Esophagus squamous epithelium (tissue), 5 donors: ENCODE results near the gene ZNF776. TPM values are rescaled to one million over a fixed set of nuclear protein-coding genes. Genes with fewer than 3 reads are reported as not detected.
A peak's percentile ranks its signal among the peaks of the same experiment; 100 is the strongest.

Experiments used
- DNase-seq: peaks from one replicate; lab custom pipeline; 2025; lab: John Stamatoyannopoulos, UW
- H3K27ac ChIP-seq, 4 donors: fragments of 200-600 bp; sonication (generic); one replicate each; pipeline ENCODE4 v1.5.1; 2016 to 2019; ENCODE audit warnings: mild to moderate bottlenecking in 1 of 4
- H3K27me3 ChIP-seq, 4 donors: fragments of 200-600 bp; sonication (generic); 1 replicate in 3 of 4; 2 replicates in 1 of 4; pipeline versions ENCODE4 v1.5.1 to v1.6.0; 2017 to 2021; ENCODE audit warnings: antibody characterized with exemption in 1 of 4
- H3K36me3 ChIP-seq, 3 donors: fragments of 200-600 bp; sonication (generic); one replicate each; pipeline ENCODE4 v1.5.1; 2016 to 2019
- H3K4me1 ChIP-seq, 3 donors: fragments of 200-600 bp; sonication (generic); one replicate each; pipeline ENCODE4 v1.5.1; 2017 to 2019
- H3K4me3 ChIP-seq, 4 donors: fragments of 200-600 bp; sonication (generic); 1 replicate in 3 of 4; 2 replicates in 1 of 4; pipeline ENCODE4 v1.5.1; 2016 to 2019; ENCODE audit warnings: mild to moderate bottlenecking in 2 of 4, moderate library complexity in 1 of 4
- H3K9me3 ChIP-seq, 3 donors: fragments of 200-600 bp; sonication (generic); one replicate each; pipeline ENCODE4 v1.5.1; 2016 to 2019
- POLR2A ChIP-seq, 4 donors: fragments of 450-650 bp; IDR thresholded peaks; one replicate each; pipeline ENCODE4 v1.6.1; 2017; ENCODE audit warnings: antibody characterized with exemption in 4 of 4, mild to moderate bottlenecking in 4 of 4, moderate library complexity in 3 of 4
- WGBS, 2 donors: methylation state at CpG; one replicate each; pipeline ENCODE4 v1.1.5; 2018; 5-methylcytosine and 5-hydroxymethylcytosine counted together
- intact Hi-C: fragments of 100-400 bp; cut with DNase I; formaldehyde crosslinking; loops from one replicate; pipeline ENCODE4 v1.15.0; 2022
- total RNA-seq, 4 donors: library from RNA; depleted of rRNA; stranded (reverse); fragments of >200 nt; gene quantifications; one replicate each; pipeline ENCODE4 v1.1.0, GENCODE V29; 2016
- TF ChIP-seq, protein P1 (sequence below), 6 experiments: fragments of 450-650 bp in 4 of 6; fragments of 200-600 bp in 2 of 6; sonication (generic) in 2 of 6; IDR thresholded peaks; one replicate each; pipeline ENCODE4 v1.5.1; 2016 to 2019; ENCODE audit warnings: antibody characterized with exemption in 6 of 6, mild to moderate bottlenecking in 4 of 6, moderate library complexity in 4 of 6
- donor health status: DM: yes; HTN: yes; CAD: no.

The ZNF776 gene
- total RNA-seq, 4 donors from 2014 or later, result 7.9 to 11.6 (median 8.7) TPM

GRCh38 chr19:57709616-57710015 lies 37.0 kb upstream of the ZNF776 start:
- Histone ChIP-seq H3K4me3 (peak overlapping the region in 3 of 4 donors; percentile 52 to 72 (median 52)), H3K4me1 (peaks cover 0 to 7% (median 0%) of the 10 kb centered on the region in 3 donors), H3K27ac (peak overlapping the region in 2 of 4 donors; percentile 81 to 90), H3K36me3 (peaks cover 0 to 20% (median 0%) of the 10 kb centered on the region in 3 donors), H3K27me3 (no peaks in the 10 kb centered on the region), H3K9me3 (peaks cover 0 to 97% (median 52%) of the 10 kb centered on the region in 3 donors)
- 44 to 80% methylated on average over 11 to 15 of the region's 15 CpGs for WGBS, 2 donors
- intact Hi-C loops, result no loop called here
- DNase-seq, result no peak
- TF ChIP-seq, protein P1, sequence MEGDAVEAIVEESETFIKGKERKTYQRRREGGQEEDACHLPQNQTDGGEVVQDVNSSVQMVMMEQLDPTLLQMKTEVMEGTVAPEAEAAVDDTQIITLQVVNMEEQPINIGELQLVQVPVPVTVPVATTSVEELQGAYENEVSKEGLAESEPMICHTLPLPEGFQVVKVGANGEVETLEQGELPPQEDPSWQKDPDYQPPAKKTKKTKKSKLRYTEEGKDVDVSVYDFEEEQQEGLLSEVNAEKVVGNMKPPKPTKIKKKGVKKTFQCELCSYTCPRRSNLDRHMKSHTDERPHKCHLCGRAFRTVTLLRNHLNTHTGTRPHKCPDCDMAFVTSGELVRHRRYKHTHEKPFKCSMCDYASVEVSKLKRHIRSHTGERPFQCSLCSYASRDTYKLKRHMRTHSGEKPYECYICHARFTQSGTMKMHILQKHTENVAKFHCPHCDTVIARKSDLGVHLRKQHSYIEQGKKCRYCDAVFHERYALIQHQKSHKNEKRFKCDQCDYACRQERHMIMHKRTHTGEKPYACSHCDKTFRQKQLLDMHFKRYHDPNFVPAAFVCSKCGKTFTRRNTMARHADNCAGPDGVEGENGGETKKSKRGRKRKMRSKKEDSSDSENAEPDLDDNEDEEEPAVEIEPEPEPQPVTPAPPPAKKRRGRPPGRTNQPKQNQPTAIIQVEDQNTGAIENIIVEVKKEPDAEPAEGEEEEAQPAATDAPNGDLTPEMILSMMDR (IDR thresholded peaks at IDR 0.05), result no peak
- no peak for TF ChIP-seq POLR2A (IDR thresholded peaks at IDR 0.05)

DNA sequence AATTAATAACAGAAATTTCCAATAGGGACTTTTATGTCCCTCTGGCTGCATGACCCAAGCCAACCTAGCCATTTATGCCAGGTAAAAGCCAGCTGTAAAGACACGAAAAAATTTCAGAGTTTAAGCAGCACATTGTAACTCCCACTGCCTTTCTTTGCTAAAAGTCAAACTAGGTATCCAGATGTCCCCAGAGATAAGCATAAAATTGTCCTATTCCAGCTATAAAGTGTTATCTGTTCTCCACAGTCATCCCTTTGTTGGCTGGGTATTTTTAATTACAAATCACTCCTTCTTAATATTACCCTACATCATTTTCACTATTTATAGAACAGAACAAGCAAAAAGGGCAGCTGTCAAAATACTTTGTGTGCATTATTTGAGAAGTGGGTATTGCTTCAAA lies 34.4 kb upstream of the ZNF776 start:
- H3K4me3 ChIP-seq, result no peak overlapping the region
- peaks cover 0 to 23% (median 0%) of the 10 kb centered on the region in 3 donors for H3K36me3 ChIP-seq
- no peak overlapping the region for H3K27ac ChIP-seq
- DNase-seq, result no peak
- H3K27me3 ChIP-seq, result no peaks in the 10 kb centered on the region
- 58 to 62% methylated on average over 1 of the region's 1 CpG for WGBS, 2 donors
- peaks cover 0 to 7% (median 0%) of the 10 kb centered on the region in 3 donors for H3K4me1 ChIP-seq
- intact Hi-C loops, result no loop called here
- no peak for TF ChIP-seq POLR2A (IDR thresholded peaks at IDR 0.05)
- TF ChIP-seq, protein P1 (IDR thresholded peaks at IDR 0.05), result no peak
- peaks cover 0 to 94% (median 38%) of the 10 kb centered on the region in 3 donors for H3K9me3 ChIP-seq

DNA sequence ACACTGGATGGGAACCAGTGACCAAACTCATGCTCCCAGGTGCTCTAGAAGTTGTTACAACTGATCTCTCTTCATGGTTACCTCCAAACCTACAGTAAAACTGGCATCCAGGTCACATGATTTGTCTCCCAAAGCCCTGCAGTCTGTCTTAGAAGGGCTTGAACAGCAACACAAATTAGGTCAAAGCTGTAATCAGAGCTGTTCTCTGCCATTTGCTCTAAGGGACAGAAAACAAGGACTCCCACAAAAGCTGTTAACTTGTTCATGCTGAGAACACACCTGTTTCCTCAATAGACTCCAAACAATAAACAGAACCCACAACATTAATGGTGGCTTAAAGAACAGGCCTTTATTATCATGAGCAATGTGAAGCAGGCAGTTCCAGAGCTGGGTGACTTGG lies 27.2 kb upstream of the ZNF776 start:
- H3K27me3 ChIP-seq, result no peaks in the 10 kb centered on the region
- TF ChIP-seq, protein P1 (IDR thresholded peaks at IDR 0.05), result no peak
- no peak for TF ChIP-seq POLR2A (IDR thresholded peaks at IDR 0.05)
- H3K9me3 ChIP-seq, result peaks cover 0 to 95% (median 56%) of the 10 kb centered on the region in 3 donors
- intact Hi-C loops, result no loop called here
- H3K27ac ChIP-seq, result no peak overlapping the region
- peaks cover 14 to 64% (median 19%) of the 10 kb centered on the region in 3 donors for H3K36me3 ChIP-seq
- H3K4me1 ChIP-seq, result no peaks in the 10 kb centered on the region
- no peak for DNase-seq
- no peak overlapping the region for H3K4me3 ChIP-seq

DNA sequence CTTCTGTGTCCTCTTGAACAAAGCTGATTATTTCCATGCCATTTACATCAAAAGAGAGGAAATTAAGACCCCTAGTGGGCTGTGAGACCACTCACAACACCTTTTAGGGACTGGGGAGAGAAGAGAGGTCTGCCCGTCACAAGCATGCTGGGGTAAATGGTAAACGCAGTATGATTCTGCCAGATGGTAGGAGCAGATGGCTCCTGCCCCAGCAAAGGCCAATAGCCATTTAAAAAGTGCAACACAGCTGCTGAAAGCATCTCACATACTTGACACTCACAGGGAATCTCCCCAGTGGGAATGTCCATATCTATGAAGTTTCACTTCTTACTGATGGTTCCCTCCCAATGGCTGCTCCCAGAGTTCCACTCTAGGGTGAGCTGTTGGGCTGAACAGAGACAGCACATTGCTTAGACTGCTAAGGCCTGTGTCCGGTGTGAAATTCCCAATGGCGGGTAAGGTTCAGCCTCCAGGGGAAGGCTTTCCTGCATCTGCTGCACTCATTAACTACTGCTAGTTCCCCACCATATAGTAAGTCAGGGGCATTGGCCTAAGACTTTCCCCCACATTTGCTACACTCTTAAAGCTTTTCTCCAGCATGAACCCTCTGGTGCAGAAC lies 26.6 kb upstream of the ZNF776 start:
- intact Hi-C loops, result no loop called here
- 88 to 95% methylated on average over 3 to 4 of the region's 4 CpGs for WGBS, 2 donors
- no peaks in the 10 kb centered on the region for H3K4me1 ChIP-seq
- TF ChIP-seq, protein P1 (IDR thresholded peaks at IDR 0.05), result no peak
- no peak for TF ChIP-seq POLR2A (IDR thresholded peaks at IDR 0.05)
- H3K36me3 ChIP-seq, result peaks cover 14 to 58% (median 19%) of the 10 kb centered on the region in 3 donors
- DNase-seq, result no peak
- H3K9me3 ChIP-seq, result peaks cover 0 to 95% (median 53%) of the 10 kb centered on the region in 3 donors
- H3K27ac ChIP-seq, result no peak overlapping the region
- H3K4me3 ChIP-seq, result no peak overlapping the region
- no peaks in the 10 kb centered on the region for H3K27me3 ChIP-seq

- 87 to 97% methylated on average over 10 of the region's 10 CpGs for WGBS, 2 donors
- TF ChIP-seq POLR2A (IDR thresholded peaks at IDR 0.05), result no peak
- TF ChIP-seq, protein P1 (IDR thresholded peaks at IDR 0.05), result no peak
- no peaks in the 10 kb centered on the region for H3K27me3 ChIP-seq
- no peak for DNase-seq
- peaks cover 0 to 97% (median 57%) of the 10 kb centered on the region in 3 donors for H3K9me3 ChIP-seq
- no peak overlapping the region for H3K4me3 ChIP-seq
- no peaks in the 10 kb centered on the region for H3K4me1 ChIP-seq
- H3K36me3 ChIP-seq, result peaks cover 14 to 52% (median 19%) of the 10 kb centered on the region in 3 donors
- intact Hi-C loops, result no loop called here
- H3K27ac ChIP-seq, result no peak overlapping the region
These were observed 25.7 kb upstream of the ZNF776 start for GRCh38 chr19:57720878-57721277.
